KOPT-K1 (cell line): ENCODE data around the gene BBS9.
"Not testable (repeated sequence)": the region's sequence is repeated elsewhere in the genome, so short reads cannot be mapped to it uniquely, and the experiment has no call there.

Experiments
- H3K27ac ChIP-seq: fragments of 200-600 bp; sonication (generic); 2 replicates; pipeline ENCODE4 v1.5.1; 2016; ENCODE audit warnings: antibody characterized with exemption, mild to moderate bottlenecking, low read depth, low read length; ENCODE audit not compliant: poor library complexity, severe bottlenecking
- H3K36me3 ChIP-seq: fragments of 200-600 bp; sonication (generic); 2 replicates; pipeline ENCODE4 v1.5.1; 2017; ENCODE audit warnings: antibody characterized with exemption, mild to moderate bottlenecking, low read length, moderate library complexity; ENCODE audit not compliant: insufficient read depth
- H3K9me3 ChIP-seq: fragments of 200-600 bp; sonication (generic); 2 replicates; pipeline ENCODE4 v1.5.1; 2017; ENCODE audit warnings: antibody characterized with exemption, low read length, mild to moderate bottlenecking; ENCODE audit not compliant: insufficient read depth, poor library complexity, severe bottlenecking

BBS9 gene

GRCh38 chr7:33258491-33258951 lies 129.2 kb downstream of the BBS9 start:
- Histone ChIP-seq H3K36me3 (no peaks in the 10 kb centered on the region), H3K27ac (no peak overlapping the region), H3K9me3 (no peaks in the 10 kb centered on the region)

DNA sequence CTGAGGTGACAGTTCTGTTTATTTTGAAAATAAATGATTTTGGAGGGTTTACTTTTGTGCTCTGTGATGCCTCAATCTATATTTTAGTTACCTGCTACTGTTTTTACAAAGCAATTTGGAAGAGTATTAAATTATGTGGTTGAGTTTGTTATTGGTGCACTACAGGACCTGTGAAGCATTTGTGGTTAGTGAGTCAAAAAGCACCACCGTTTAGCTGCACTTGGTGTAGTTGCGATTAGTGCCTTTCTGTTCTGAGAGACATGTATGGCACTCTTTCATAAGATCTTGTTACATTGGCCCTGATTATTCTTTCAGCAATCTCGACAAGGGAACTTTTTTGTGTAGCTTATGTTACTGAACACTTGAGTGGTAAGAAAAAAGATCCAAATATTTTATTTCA lies 132.2 kb downstream of the BBS9 start:
- no peak overlapping the region for H3K27ac ChIP-seq
- no peaks in the 10 kb centered on the region for H3K36me3 ChIP-seq

GRCh38 chr7:33262476-33262875 lies 133.1 kb downstream of the BBS9 start:
- Histone ChIP-seq H3K36me3 (no peaks in the 10 kb centered on the region), H3K9me3 (no peaks in the 10 kb centered on the region), H3K27ac (no peak overlapping the region)

More for the DNA sequence above, 132.2 kb downstream of the BBS9 start:
- no peaks in the 10 kb centered on the region for H3K9me3 ChIP-seq

GRCh38 chr7:33271839-33272371 lies 142.5 kb downstream of the BBS9 start:
- not testable (repeated sequence) for H3K27ac ChIP-seq, H3K36me3 ChIP-seq, H3K9me3 ChIP-seq

DNA sequence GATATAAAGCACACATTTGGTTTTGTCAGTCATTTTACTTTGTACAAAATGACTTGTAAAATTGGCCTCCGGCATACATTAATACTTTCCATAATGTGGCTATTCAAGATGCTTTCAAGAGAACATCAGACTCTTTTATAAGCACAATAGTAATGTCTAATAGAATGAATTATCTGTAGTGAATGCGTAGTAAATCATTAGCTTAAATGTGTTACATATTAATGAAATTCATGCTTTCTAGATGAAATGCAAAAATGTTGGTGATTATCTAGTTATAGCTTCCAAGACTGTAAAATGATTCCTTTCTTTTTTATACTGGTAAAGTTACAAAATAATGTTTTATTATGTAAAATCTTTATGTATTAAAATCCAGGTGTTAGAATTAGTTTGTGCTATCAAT lies 144.0 kb downstream of the BBS9 start:
- H3K36me3 ChIP-seq = no peaks in the 10 kb centered on the region
- no peak overlapping the region for H3K27ac ChIP-seq
- peaks cover 6% of the 10 kb centered on the region for H3K9me3 ChIP-seq

GRCh38 chr7:33276325-33276724 lies 147.0 kb downstream of the BBS9 start:
- peaks cover 19% of the 10 kb centered on the region for H3K9me3 ChIP-seq
- no peaks in the 10 kb centered on the region for H3K36me3 ChIP-seq
- H3K27ac ChIP-seq = no peak overlapping the region

- Histone ChIP-seq H3K27ac (no peak overlapping the region), H3K9me3 (peaks cover 19% of the 10 kb centered on the region), H3K36me3 (no peaks in the 10 kb centered on the region)
These were observed 147.4 kb downstream of the BBS9 start for GRCh38 chr7:33276729-33277128.

- Histone ChIP-seq H3K9me3 (peaks cover 19% of the 10 kb centered on the region), H3K27ac (no peak overlapping the region), H3K36me3 (no peaks in the 10 kb centered on the region)
These were observed 148.7 kb downstream of the BBS9 start for GRCh38 chr7:33278095-33278494.

GRCh38 chr7:33286501-33286900 lies 157.1 kb downstream of the BBS9 start:
- Histone ChIP-seq H3K27ac (no peak overlapping the region), H3K9me3 (no peaks in the 10 kb centered on the region), H3K36me3 (no peaks in the 10 kb centered on the region)

DNA sequence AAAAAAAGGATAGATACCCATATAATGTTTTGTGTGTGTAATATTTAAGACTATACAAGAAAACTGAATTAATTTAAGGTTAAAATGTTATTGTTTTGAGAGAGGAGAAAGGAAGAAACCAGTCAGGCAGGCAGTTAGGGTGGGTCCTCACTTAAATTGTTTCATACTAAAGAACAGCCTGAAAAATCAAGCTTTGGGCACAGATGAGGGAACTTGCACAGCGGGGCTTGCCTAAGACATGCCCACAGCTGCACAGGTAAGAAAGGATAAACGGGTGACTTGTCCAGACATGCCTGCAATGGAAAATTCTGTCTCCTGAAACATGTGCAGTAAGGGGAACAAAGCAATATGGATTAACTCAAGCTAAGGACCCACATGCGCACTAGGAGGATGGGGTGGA lies 158.4 kb downstream of the BBS9 start:
- Histone ChIP-seq H3K9me3 (no peaks in the 10 kb centered on the region), H3K27ac (no peak overlapping the region), H3K36me3 (no peaks in the 10 kb centered on the region)

- Histone ChIP-seq H3K27ac (no peak overlapping the region), H3K36me3 (no peaks in the 10 kb centered on the region), H3K9me3 (peaks cover 5% of the 10 kb centered on the region)
These were observed 169.5 kb downstream of the BBS9 start for GRCh38 chr7:33298848-33299247.

DNA sequence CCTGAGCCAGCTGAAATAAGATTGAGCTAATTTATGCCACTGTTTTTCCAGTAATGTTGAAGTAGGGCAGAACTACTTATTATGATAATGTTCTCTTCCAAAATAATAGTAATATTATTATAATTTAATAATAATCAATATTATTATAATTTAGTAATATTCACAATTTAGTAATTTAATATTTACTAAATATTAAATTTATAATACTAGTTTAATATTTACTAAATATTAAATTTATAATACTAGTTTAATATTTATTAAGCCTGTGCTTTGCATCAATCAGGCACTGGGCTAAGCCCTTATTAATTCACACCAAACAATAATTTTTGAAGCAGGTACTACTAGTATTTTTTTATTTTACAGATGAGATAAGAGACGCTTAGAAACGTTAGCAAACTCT lies 170.1 kb downstream of the BBS9 start:
- no peak overlapping the region for H3K27ac ChIP-seq
- no peaks in the 10 kb centered on the region for H3K36me3 ChIP-seq
- H3K9me3 ChIP-seq = peaks cover 5% of the 10 kb centered on the region

DNA sequence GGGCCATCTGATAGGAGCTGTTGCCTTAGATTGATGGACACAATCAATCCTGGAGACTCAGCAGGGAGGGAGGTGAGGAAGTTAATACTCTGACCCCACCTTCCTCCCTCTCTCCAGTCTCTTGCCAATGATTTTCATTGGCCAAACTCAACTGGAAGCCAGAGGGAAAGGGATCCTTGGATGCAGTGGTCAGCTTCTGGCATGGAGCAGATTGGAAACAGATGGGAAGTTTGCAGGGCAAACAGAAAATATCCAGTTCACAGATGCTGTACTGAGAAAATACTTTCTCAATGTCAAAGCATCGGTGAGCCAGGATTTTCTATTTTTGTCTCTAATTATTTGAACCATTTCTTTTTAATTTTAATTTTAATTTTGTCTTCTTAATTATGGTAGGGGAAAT lies 170.8 kb downstream of the BBS9 start:
- Histone ChIP-seq H3K36me3 (no peaks in the 10 kb centered on the region), H3K27ac (no peak overlapping the region), H3K9me3 (peaks cover 5% of the 10 kb centered on the region)

DNA sequence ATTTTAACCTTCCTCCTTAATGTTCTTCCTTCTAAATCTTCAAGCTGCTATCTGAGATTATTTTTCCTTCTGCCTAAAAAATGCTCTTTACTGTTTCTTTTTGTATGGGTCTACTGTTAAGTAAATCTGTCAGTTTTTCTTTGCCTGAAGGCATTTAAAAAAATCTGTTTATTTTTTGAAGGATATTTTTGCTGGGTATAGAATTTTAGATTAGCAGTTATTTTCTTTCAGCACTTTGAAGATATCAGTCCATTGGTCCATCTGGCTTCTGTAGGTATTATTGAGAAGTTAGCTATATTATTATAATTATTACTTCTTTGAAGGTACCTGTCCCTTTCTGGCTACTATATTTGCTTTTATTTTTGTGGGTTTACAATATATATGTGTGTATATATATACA lies 171.4 kb downstream of the BBS9 start:
- H3K9me3 ChIP-seq = peaks cover 5% of the 10 kb centered on the region
- H3K27ac ChIP-seq = no peak overlapping the region
- no peaks in the 10 kb centered on the region for H3K36me3 ChIP-seq

GRCh38 chr7:33303978-33304557 lies 174.7 kb downstream of the BBS9 start:
- not testable (repeated sequence) for H3K36me3 ChIP-seq, H3K9me3 ChIP-seq, H3K27ac ChIP-seq

DNA sequence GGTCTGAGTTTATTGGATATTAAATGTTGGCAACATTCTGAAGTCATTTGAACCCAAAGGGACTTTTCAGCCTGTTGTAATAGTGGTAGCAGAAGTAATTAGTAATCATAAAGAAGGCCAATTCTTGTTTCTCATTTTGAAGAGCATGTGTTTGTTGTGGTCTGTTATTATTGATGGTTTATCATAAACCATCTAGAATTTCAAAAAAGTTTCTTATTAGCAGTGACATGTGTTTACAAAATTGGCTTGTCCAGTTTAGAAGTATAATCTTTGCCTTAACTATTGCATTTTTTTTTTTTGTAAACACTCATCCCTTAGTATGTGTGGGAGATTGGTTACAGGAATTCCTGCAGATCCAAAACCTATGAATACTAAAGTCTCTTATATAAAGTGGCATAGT lies 177.8 kb downstream of the BBS9 start:
- no peaks in the 10 kb centered on the region for H3K36me3 ChIP-seq
- H3K9me3 ChIP-seq = no peaks in the 10 kb centered on the region
- H3K27ac ChIP-seq = no peak overlapping the region
